Vagina (tissue), 2 donors: ENCODE measurements around the gene TBC1D4.

Experiments
- CTCF ChIP-seq, 3 experiments: fragments of 450-650 bp in 2 of 3; fragments of 200-600 bp in 1 of 3; sonication (generic) in 1 of 3; IDR thresholded peaks; one replicate each; pipeline ENCODE4 v1.5.1; 2017 to 2019; ENCODE audit warnings: antibody characterized with exemption in 3 of 3, mild to moderate bottlenecking in 2 of 3, moderate library complexity in 2 of 3
- POLR2A ChIP-seq, 2 donors: fragments of 450-650 bp; IDR thresholded peaks; one replicate each; pipeline ENCODE4 v1.6.1; 2017; ENCODE audit warnings: antibody characterized with exemption in 2 of 2, mild to moderate bottlenecking in 2 of 2, moderate library complexity in 2 of 2

- TF ChIP-seq CTCF (IDR thresholded peaks at IDR 0.05) (no peak), POLR2A (IDR thresholded peaks at IDR 0.05) (no peak)
Observed at GRCh38 chr13:75369981-75370380, 112.0 kb downstream of the TBC1D4 start.
